Keratinocyte (primary cell): ENCODE measurements around the gene TEKT2. TPM values are rescaled to one million over a fixed set of nuclear protein-coding genes. Genes with fewer than 3 reads are reported as not detected.

Source experiments
- DNase-seq: peaks from one replicate; pipeline ENCODE4 v3.0.0-alpha.2; 2011; ENCODE audit warnings: low read depth, missing footprints, low spot score
- FAIRE-seq: peaks from 2 replicates; lab custom pipeline; 2011; peaks lifted over from hg19 to GRCh38; lab: Jason Lieb, UNC
- H2AFZ ChIP-seq: 2 replicates; pipeline ENCODE4 v1.6.0; 2012; ENCODE audit warnings: low read length, control low read depth, inconsistent platforms; ENCODE audit not compliant: control insufficient read depth
- H3K27ac ChIP-seq: 2 replicates; pipeline ENCODE4 v1.5.1; 2011; ENCODE audit warnings: low read length; ENCODE audit not compliant: control insufficient read depth, insufficient read depth
- H3K27me3 ChIP-seq: 3 replicates; pipeline ENCODE4 v1.6.0; 2011; ENCODE audit warnings: low read length; ENCODE audit not compliant: control insufficient read depth, insufficient read depth; ENCODE audit errors: extremely low read depth
- H3K36me3 ChIP-seq, 2 experiments: 2 replicates in 1 of 2; 3 replicates in 1 of 2; pipeline ENCODE4 v1.5.1; 2011; ENCODE audit warnings: low read length in 2 of 2, mild to moderate bottlenecking in 1 of 2; ENCODE audit not compliant: control insufficient read depth in 2 of 2, insufficient read depth in 2 of 2; ENCODE audit errors: extremely low read depth in 1 of 2
- H3K4me1 ChIP-seq: 3 replicates; pipeline ENCODE4 v1.5.1; 2011; ENCODE audit warnings: low read length; ENCODE audit not compliant: control insufficient read depth, insufficient read depth; ENCODE audit errors: extremely low read depth
- H3K4me2 ChIP-seq: 3 replicates; pipeline ENCODE4 v1.6.0; 2011; ENCODE audit warnings: low read depth, low read length; ENCODE audit not compliant: control insufficient read depth, insufficient read depth; ENCODE audit errors: extremely low read depth
- H3K4me3 ChIP-seq, 3 experiments: fragments of 200-600 bp in 1 of 3; sonication (generic) in 1 of 3; 2 replicates in 2 of 3; 3 replicates in 1 of 3; pipeline ENCODE4 v1.5.1; 2011 to 2016; ENCODE audit warnings: low read length in 3 of 3, mild to moderate bottlenecking in 3 of 3, control low read depth in 2 of 3, inconsistent platforms in 1 of 3, low read depth in 1 of 3, mixed read lengths in 1 of 3, mixed run types in 1 of 3, moderate library complexity in 1 of 3; ENCODE audit not compliant: control insufficient read depth in 2 of 3, insufficient read depth in 2 of 3; ENCODE audit errors: extremely low read depth in 1 of 3
- H3K79me2 ChIP-seq: 2 replicates; pipeline ENCODE4 v1.6.0; 2012; ENCODE audit warnings: low read length; ENCODE audit not compliant: control insufficient read depth, insufficient read depth
- H3K9ac ChIP-seq: 3 replicates; pipeline ENCODE4 v1.6.0; 2011; ENCODE audit warnings: low read length; ENCODE audit not compliant: control insufficient read depth, insufficient read depth; ENCODE audit errors: extremely low read depth
- H3K9me1 ChIP-seq: 3 replicates; pipeline ENCODE4 v1.6.0; 2011; ENCODE audit warnings: low read length; ENCODE audit not compliant: control insufficient read depth, insufficient read depth; ENCODE audit errors: extremely low read depth
- H3K9me3 ChIP-seq: 2 replicates; pipeline ENCODE4 v1.5.1; 2012; ENCODE audit warnings: low read depth, low read length; ENCODE audit not compliant: control insufficient read depth
- H4K20me1 ChIP-seq: 3 replicates; pipeline ENCODE4 v1.6.0; 2011; ENCODE audit warnings: low read length; ENCODE audit not compliant: control insufficient read depth, insufficient read depth; ENCODE audit errors: extremely low read depth
- EZH2 ChIP-seq: IDR thresholded peaks from one replicate; pipeline ENCODE4 v1.6.1; 2012; ENCODE audit warnings: inconsistent platforms, mild to moderate bottlenecking, low read length, moderate library complexity
- dilution Hi-C: fragments of 300-500 bp; cut with MboI; formaldehyde crosslinking; loops from one replicate; pipeline ENCODE4 v1.7.0; 2020; ENCODE audit warnings: low sequenced_read_pairs; ENCODE audit not compliant: extremely low pct_ligation_motif_present
- polyA plus RNA-seq, 5 experiments: library from polyadenylated mRNA; depleted of rRNA in 3 of 5; stranded (reverse) in 3 of 5; stranded (forward) in 1 of 5; unstranded in 1 of 5; fragments of >200 nt; gene quantifications; 1 replicate in 1 of 5; 2 replicates in 3 of 5; 3 replicates in 1 of 5; pipeline versions ENCODE4 v1.2.1 to v1.2.3, GENCODE V29; 2011 to 2012; ENCODE audit warnings: missing spikeins in 2 of 5, low read depth in 1 of 5, low replicate concordance in 1 of 5
- TF ChIP-seq, protein P1 (sequence below), 3 experiments: IDR thresholded peaks in 1 of 3; conservative IDR thresholded peaks in 1 of 3; optimal IDR thresholded peaks in 1 of 3; 2 replicates in 2 of 3; 3 replicates in 1 of 3; pipeline versions ENCODE3 to v1.5.1; 2011; ENCODE audit warnings: low read length in 3 of 3, mild to moderate bottlenecking in 3 of 3, moderate library complexity in 2 of 3, control low read depth in 1 of 3, inconsistent platforms in 1 of 3; ENCODE audit not compliant: insufficient read depth in 2 of 3; ENCODE audit errors: extremely low read depth in 1 of 3

TEKT2 gene
- polyA plus RNA-seq, 1 donor (not counting 4 experiments of a cell fraction or from before 2014, with no cell fraction given): 0.03 TPM

DNA sequence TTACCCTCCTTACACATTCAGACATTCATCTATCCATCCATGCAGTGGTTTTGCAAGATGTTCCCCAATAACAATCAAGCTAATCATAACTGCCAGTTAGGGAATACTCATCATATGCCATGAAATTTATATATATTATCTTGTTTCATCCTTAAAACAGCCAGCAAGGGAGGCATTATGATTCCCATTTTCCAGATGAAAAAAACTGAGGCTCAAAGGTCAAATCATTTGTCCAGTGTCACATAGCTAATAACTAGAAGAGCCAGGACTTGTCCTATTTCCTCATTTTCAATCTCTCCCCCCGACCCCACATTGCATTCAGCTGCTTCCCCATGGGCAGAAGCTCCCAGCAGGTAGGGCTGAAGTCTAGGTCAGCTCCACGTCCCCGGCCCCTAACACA lies 48.1 kb downstream of the TEKT2 start:
- no peak overlapping the region for H3K4me3 ChIP-seq
- no peak overlapping the region for H3K9ac ChIP-seq
- DNase-seq: no peak
- no peak for FAIRE-seq
- no peaks in the 10 kb centered on the region for H3K79me2 ChIP-seq
- dilution Hi-C loops: no loop called here
- H3K27me3 ChIP-seq: no peaks in the 10 kb centered on the region
- no peak for TF ChIP-seq EZH2
- TF ChIP-seq, protein P1, sequence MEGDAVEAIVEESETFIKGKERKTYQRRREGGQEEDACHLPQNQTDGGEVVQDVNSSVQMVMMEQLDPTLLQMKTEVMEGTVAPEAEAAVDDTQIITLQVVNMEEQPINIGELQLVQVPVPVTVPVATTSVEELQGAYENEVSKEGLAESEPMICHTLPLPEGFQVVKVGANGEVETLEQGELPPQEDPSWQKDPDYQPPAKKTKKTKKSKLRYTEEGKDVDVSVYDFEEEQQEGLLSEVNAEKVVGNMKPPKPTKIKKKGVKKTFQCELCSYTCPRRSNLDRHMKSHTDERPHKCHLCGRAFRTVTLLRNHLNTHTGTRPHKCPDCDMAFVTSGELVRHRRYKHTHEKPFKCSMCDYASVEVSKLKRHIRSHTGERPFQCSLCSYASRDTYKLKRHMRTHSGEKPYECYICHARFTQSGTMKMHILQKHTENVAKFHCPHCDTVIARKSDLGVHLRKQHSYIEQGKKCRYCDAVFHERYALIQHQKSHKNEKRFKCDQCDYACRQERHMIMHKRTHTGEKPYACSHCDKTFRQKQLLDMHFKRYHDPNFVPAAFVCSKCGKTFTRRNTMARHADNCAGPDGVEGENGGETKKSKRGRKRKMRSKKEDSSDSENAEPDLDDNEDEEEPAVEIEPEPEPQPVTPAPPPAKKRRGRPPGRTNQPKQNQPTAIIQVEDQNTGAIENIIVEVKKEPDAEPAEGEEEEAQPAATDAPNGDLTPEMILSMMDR (optimal IDR thresholded peaks at IDR 0.05 in 1 of 3, IDR thresholded peaks at IDR 0.05 in 1 of 3, conservative IDR thresholded peaks at IDR 0.05 in 1 of 3; ENCODE audit: extremely low read depth in 1 of 3, insufficient read depth in 2 of 3, low read length in 3 of 3): no peak
- peaks cover 3 to 11% of the 10 kb centered on the region in 2 experiments for H3K36me3 ChIP-seq
- no peaks in the 10 kb centered on the region for H4K20me1 ChIP-seq
- H3K4me2 ChIP-seq: no peak overlapping the region
- no peaks in the 10 kb centered on the region for H3K9me3 ChIP-seq
- no peaks in the 10 kb centered on the region for H3K9me1 ChIP-seq
- H3K27ac ChIP-seq: no peak overlapping the region
- no peak overlapping the region for H2AFZ ChIP-seq
- H3K4me1 ChIP-seq: peaks cover 44% of the 10 kb centered on the region

DNA sequence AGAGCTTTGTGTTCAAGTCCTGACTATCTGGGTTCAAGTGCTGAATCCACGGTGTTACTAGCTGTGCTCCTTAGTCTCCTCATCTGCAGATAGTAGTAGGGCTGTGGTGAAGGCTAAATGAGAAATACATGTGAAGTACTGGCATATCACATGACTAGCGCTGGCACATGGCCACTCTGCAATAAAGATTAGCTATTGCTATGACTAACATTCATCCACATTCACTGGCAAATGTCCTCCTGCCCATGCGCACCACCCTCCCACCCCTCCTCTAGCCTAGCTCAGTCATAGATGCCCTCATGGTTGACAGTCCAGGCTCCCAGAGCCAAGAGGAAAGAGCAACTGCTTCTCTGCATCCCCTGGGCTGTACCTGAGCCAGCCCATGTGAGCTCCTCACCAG lies 49.6 kb downstream of the TEKT2 start:
- Histone ChIP-seq H3K27me3 (no peaks in the 10 kb centered on the region), H3K4me3 (no peak overlapping the region), H3K4me2 (peak overlapping the region; percentile 25), H3K9me1 (no peaks in the 10 kb centered on the region), H2AFZ (peak overlapping the region; percentile 14), H3K9ac (no peak overlapping the region), H3K4me1 (peaks cover 43% of the 10 kb centered on the region), H4K20me1 (no peaks in the 10 kb centered on the region), H3K79me2 (peaks cover 3% of the 10 kb centered on the region), H3K27ac (peak overlapping the region; percentile 98), H3K36me3 (peaks cover 9 to 20% of the 10 kb centered on the region in 2 experiments), H3K9me3 (no peaks in the 10 kb centered on the region)
- FAIRE-seq (peak; percentile 87), DNase-seq (peak; percentile 75)
- no peak for TF ChIP-seq EZH2
- TF ChIP-seq, protein P1 (optimal IDR thresholded peaks at IDR 0.05 in 1 of 3, IDR thresholded peaks at IDR 0.05 in 1 of 3, conservative IDR thresholded peaks at IDR 0.05 in 1 of 3; ENCODE audit: extremely low read depth in 1 of 3, insufficient read depth in 2 of 3, low read length in 3 of 3): no peak
- dilution Hi-C loops: no loop called here
